Activated CD8-positive, alpha-beta T cell treated with anti-CD3 and anti-CD28 coated beads, Interleukin-2, amount 10 ng/mL, durations not matched to agents 7 days and 5 days (primary cell): Measurements from ENCODE around the gene CD8B2. TPM values are rescaled to one million over a fixed set of nuclear protein-coding genes. Genes with fewer than 3 reads are reported as not detected.
A peak's percentile ranks its signal among the peaks of the same experiment; 100 is the strongest.

Experiments
- ATAC-seq: fragments of 150-1000 bp; cut with Tn5 transposase; one replicate; pipeline ENCODE4 v1.10.0; 2021; ENCODE audit warnings: moderate library complexity
- CTCF ChIA-PET: fragments of 350-600 bp; sonication (Branson Sonifier 250); formaldehyde crosslinking; loops from one replicate; lab custom pipeline; 2021; ENCODE audit warnings: antibody characterized with exemption; lab: Charles Lee
- POLR2A ChIA-PET: fragments of 350-600 bp; sonication (Branson Sonifier 250); formaldehyde crosslinking; loops from one replicate; lab custom pipeline; 2021; ENCODE audit warnings: antibody characterized with exemption; lab: Charles Lee
- DNase-seq: peaks from one replicate; pipeline ENCODE4 v3.0.0-alpha.2; 2020
- H3K27ac Mint-ChIP-seq: one replicate; pipeline ENCODE4 v1.8.0; 2021; ENCODE audit warnings: mild to moderate bottlenecking, mixed read lengths
- H3K27me3 Mint-ChIP-seq: one replicate; pipeline ENCODE4 v1.8.0; 2021; ENCODE audit warnings: low read depth, mixed read lengths
- H3K36me3 Mint-ChIP-seq: one replicate; pipeline ENCODE4 v1.8.0; 2021; ENCODE audit warnings: low read depth, mixed read lengths
- H3K4me1 Mint-ChIP-seq: one replicate; pipeline ENCODE4 v1.8.0; 2021; ENCODE audit warnings: low read depth, mixed read lengths
- H3K4me3 Mint-ChIP-seq: one replicate; pipeline ENCODE4 v1.8.0; 2021; ENCODE audit warnings: mild to moderate bottlenecking, mixed read lengths
- H3K9me3 Mint-ChIP-seq: one replicate; pipeline ENCODE4 v1.8.0; 2022; ENCODE audit warnings: mixed read lengths; ENCODE audit not compliant: insufficient read depth
- total RNA-seq, 2 experiments: library from RNA; stranded (reverse); gene quantifications; one replicate each; pipeline ENCODE4 v1.2.3, GENCODE V29; 2021

Gene CD8B2
- total RNA-seq, 2 experiments from 2014 or later = 3.6 to 3.7 TPM

DNA sequence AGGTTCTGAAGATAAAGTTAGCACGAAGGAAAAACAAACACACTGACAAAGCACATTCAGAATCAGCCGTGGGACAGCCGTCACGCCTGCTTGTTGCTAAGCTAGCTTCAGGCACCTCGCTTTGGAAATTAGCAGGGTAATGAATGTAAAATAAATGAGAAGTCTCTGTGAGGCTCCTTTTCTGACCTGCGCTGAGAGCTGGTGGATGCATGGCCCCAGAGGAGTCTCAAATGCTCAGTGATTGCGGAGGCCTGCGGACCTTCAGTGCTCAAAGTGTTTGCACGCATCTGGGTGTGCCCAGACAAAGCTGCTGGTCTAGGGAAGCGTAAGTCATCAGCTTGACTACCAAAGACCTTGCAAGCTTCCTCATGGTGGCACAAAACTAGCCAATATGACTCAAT, 50.6 kb downstream of the CD8B2 start:
- DNase-seq = no peak

DNA sequence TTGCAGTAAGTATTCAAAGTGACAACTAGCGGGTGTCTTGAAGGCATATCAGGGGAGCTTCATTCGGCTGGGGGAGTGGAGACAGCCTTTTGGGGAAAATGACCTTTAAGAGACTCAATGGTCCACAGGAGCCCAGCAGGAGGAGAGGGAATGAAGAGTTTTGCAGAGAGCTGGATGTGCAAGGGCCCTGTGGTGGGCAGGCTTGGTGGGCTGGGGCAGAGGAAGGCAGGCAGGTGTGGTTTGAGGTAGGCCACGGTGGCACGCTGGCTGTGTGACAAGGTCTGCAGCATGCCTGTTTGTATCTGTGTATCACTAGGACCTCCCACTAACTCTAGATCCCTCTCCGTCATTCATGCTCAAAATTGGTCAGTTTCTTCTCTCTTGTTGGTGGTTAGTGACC, 53.7 kb downstream of the CD8B2 start:
- H3K27ac Mint-ChIP-seq = no peak overlapping the region
- ATAC-seq (no peak), DNase-seq (no peak)
- ChIA-PET POLR2A (no interaction called here), CTCF (no interaction called here)
- H3K36me3 Mint-ChIP-seq = no peaks in the 10 kb centered on the region
- H3K27me3 Mint-ChIP-seq = peaks cover 14% of the 10 kb centered on the region
- H3K4me3 Mint-ChIP-seq = no peak overlapping the region
- H3K4me1 Mint-ChIP-seq = peaks cover 8% of the 10 kb centered on the region
- H3K9me3 Mint-ChIP-seq = no peaks in the 10 kb centered on the region

More for the DNA sequence above, 50.6 kb downstream of the CD8B2 start:
- Mint-ChIP-seq H3K27me3 (peaks cover 4% of the 10 kb centered on the region), H3K9me3 (no peaks in the 10 kb centered on the region), H3K4me3 (no peak overlapping the region), H3K27ac (no peak overlapping the region), H3K36me3 (no peaks in the 10 kb centered on the region), H3K4me1 (peaks cover 7% of the 10 kb centered on the region)
- no peak for ATAC-seq
- ChIA-PET POLR2A (no interaction called here), CTCF (interaction anchor here (1.1 kb wide), 1 partner anchor 23 kb away, joined by 4 read pairs; no protein-coding TSS in a partner anchor)

DNA sequence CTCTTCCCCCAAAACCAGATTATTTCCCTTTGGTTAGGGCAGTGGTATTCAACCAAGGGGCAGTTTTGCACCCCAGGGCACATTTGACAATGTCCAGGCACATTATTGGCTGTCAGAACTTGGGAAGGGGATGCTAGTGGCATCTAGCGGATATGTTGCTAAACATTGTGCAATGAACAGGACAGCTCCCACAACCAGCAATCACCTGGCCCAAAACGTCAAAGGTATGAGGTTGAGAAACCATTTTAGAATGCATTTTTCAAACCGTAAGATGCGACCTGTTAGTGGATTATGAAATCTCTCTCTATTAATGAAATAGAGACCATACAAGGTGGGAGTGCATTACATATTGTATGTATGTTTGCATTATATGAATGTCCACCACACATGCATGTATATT, 54.2 kb downstream of the CD8B2 start:
- H3K27ac Mint-ChIP-seq = no peak overlapping the region
- H3K4me1 Mint-ChIP-seq = peaks cover 8% of the 10 kb centered on the region
- H3K9me3 Mint-ChIP-seq = no peaks in the 10 kb centered on the region
- no peak for DNase-seq
- ATAC-seq = no peak
- H3K36me3 Mint-ChIP-seq = no peaks in the 10 kb centered on the region
- H3K27me3 Mint-ChIP-seq = peaks cover 14% of the 10 kb centered on the region
- no peak overlapping the region for H3K4me3 Mint-ChIP-seq
- ChIA-PET POLR2A (no interaction called here), CTCF (no interaction called here)

DNA sequence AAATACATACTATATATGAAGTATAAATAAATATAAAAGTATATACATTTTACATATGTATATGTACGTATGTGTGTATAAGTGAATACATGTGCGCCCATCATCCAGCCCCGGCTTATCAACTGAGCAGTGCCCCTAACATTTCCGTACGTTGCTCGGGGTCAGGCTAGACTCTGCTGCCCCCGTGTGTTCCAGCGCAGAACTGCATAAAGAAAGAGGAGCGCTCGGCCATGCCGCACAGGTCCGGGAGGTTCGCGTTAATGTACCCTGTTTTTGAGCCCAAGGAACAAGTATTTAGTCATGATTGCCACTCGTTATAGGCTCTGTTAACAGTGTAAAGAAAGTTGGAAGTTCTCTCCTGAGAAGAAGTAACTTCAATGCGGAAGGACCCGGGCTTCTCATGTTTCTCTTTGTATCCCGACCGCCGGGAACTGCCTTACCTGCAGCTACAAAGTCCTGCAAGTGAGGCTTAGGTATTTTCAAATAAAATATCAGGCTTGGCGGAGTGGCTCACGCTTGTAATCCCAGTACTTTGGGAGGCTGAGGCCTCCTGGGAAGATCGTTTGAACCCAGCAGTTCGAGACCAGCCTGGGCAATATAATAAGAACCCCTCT, 55.7 kb downstream of the CD8B2 start:
- Mint-ChIP-seq H3K4me1 (peaks cover 8% of the 10 kb centered on the region), H3K27ac (no peak overlapping the region), H3K27me3 (peaks cover 20% of the 10 kb centered on the region), H3K36me3 (no peaks in the 10 kb centered on the region), H3K9me3 (no peaks in the 10 kb centered on the region), H3K4me3 (peak overlapping the region; percentile 63)
- ATAC-seq = peak; percentile 96
- peak; percentile 82 for DNase-seq
- CTCF ChIA-PET = interaction anchor here (0.6 to 1.9 kb wide), 9 partner anchors 9 to 437 kb away, joined by 3 to 8 read pairs (median 4); no protein-coding TSS in a partner anchor
- POLR2A ChIA-PET = no interaction called here

DNA sequence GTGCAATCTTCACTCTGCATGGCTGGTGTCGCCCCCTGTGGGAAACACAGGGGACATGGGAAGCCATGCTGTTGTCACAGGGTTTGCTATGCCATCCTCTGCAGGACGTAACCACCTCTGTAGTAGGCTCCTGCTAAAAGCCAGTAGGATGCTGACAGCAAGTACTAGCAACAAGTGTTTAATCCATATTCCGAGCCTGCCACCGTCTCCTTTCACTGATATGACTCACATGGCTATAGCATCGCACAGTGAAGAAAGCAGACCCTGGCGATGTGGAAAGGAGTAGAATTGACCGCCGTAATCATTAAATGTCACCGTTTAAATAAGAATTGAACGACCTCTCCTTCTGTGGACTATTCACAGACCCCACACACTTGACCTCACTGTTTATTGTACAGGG, 57.8 kb downstream of the CD8B2 start:
- no peaks in the 10 kb centered on the region for H3K36me3 Mint-ChIP-seq
- H3K9me3 Mint-ChIP-seq = no peaks in the 10 kb centered on the region
- peaks cover 22% of the 10 kb centered on the region for H3K27me3 Mint-ChIP-seq
- POLR2A ChIA-PET = no interaction called here
- H3K4me3 Mint-ChIP-seq = no peak overlapping the region
- DNase-seq (no peak), ATAC-seq (no peak)
- no peak overlapping the region for H3K27ac Mint-ChIP-seq
- CTCF ChIA-PET = interaction anchor here (1.4 kb wide), 1 partner anchor 17 kb away, joined by 4 read pairs; no protein-coding TSS in a partner anchor
- peaks cover 8% of the 10 kb centered on the region for H3K4me1 Mint-ChIP-seq

DNA sequence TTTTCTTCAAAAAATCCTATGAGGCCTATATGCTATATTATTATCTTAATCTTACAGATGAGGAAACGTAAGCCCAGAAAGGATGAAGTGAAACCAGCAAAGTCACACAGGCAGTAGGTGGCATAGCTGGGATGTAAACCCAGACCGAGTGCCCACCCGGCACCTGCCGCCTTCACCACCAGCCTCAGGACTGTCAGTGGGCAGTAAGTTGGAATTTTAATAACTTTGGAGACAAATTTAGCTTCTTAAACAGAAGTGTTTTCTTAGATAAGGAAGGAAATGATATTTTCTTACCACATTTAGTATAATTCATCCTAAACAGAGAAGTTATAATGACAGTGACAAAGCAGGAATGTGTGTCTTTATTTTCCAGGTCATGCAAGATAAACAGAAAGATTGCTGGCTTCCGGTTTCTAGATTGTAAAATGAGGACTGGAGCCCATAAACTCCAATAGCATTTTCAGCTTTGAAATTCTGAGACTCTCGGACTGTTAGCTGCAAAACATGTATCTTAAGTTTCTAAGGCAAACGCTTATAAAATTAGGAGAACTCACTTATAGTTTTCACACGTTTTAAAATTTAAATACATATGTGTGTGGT, 59.3 kb downstream of the CD8B2 start:
- ChIA-PET CTCF (interaction anchor here (1.2 to 1.6 kb wide), 4 partner anchors 18 to 36 kb away, joined by 3 to 5 read pairs (median 4); no protein-coding TSS in a partner anchor), POLR2A (no interaction called here)
- no peak overlapping the region for H3K4me3 Mint-ChIP-seq
- DNase-seq = no peak
- H3K27ac Mint-ChIP-seq = no peak overlapping the region
- H3K9me3 Mint-ChIP-seq = no peaks in the 10 kb centered on the region
- H3K4me1 Mint-ChIP-seq = peaks cover 1% of the 10 kb centered on the region
- no peaks in the 10 kb centered on the region for H3K36me3 Mint-ChIP-seq
- peaks cover 22% of the 10 kb centered on the region for H3K27me3 Mint-ChIP-seq
- no peak for ATAC-seq

DNA sequence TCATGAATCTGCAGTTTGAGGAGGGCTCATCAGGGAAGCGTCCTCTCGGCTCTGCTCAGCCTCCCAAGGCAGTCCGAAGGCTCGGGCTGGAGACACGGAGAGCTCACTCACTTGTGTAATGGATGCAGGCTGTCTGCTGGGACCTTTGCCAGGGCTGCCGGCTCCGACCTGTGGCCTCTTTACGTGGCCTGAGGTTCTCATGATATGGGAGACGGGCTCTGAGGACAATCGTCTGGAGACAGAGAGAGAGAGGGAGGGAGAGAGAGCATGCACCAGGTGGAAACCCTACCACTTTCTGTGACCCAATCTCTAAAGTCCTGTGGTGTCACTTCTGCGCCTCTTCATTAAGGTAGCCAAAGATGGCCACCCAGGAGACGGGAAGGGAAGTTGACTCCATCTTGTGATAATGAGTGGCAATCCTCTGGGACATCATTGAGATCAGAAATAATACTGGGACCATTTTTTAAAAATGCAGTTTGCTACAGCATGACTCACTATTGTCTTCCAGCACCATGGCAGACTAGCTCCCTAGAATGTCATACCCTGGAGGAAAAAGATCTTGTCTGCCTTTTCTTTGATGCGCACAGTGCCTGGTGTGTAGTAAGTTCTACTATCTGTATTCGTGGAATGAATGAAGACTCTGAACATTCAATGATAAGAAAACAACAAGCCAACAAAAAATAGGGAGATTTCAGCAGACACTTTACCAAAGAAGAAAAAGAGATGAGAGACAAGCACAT, 60.2 kb downstream of the CD8B2 start:
- H3K27me3 Mint-ChIP-seq = peaks cover 20% of the 10 kb centered on the region

DNA sequence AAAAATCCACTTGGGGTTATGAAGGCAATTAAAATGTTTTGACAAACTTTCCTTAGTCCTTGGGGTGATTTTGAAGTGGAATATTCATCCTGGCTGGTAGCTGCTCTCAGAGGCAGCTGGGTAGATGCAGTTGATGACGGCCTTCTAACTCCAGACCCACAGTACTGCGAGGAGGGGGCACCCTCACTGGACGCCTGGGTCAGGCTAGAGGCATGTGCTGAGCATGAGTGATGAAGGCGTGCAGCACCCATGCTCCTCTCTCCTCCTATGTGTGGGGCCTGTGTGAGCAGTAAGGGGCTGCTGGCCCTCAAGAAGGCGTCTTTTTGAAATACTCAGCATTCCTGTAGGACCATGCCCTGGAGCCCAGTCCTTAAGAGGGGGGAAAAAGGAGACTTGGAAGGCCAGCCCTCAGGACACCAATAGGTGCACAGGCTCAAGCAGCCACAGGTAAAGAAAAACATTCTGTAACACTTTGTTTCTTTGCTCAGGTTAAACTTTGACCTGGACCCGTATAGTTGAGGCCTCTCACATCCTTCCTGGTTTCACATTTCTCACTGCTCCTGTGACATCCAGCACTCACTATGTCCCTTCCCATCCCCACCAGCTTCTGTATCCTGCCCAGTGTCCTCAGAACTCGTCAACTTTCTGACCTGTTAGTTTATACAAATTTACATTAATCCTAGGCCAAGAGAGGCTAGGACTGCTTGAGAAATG, 64.4 kb downstream of the CD8B2 start:
- Mint-ChIP-seq H3K4me1 (no peaks in the 10 kb centered on the region), H3K36me3 (no peaks in the 10 kb centered on the region), H3K27me3 (peaks cover 14% of the 10 kb centered on the region), H3K27ac (no peak overlapping the region), H3K9me3 (no peaks in the 10 kb centered on the region), H3K4me3 (no peak overlapping the region)
- ChIA-PET CTCF (no interaction called here), POLR2A (no interaction called here)
- ATAC-seq = no peak
- no peak for DNase-seq

More for the DNA sequence above, 60.2 kb downstream of the CD8B2 start:
- H3K27ac Mint-ChIP-seq = no peak overlapping the region
- DNase-seq (no peak), ATAC-seq (no peak)
- no peak overlapping the region for H3K4me3 Mint-ChIP-seq
- peaks cover 1% of the 10 kb centered on the region for H3K4me1 Mint-ChIP-seq
- H3K9me3 Mint-ChIP-seq = no peaks in the 10 kb centered on the region
- ChIA-PET CTCF (interaction anchor here (1.6 kb wide), 2 partner anchors 18 to 35 kb away, joined by 4 to 5 read pairs; no protein-coding TSS in a partner anchor), POLR2A (no interaction called here)
- no peaks in the 10 kb centered on the region for H3K36me3 Mint-ChIP-seq

DNA sequence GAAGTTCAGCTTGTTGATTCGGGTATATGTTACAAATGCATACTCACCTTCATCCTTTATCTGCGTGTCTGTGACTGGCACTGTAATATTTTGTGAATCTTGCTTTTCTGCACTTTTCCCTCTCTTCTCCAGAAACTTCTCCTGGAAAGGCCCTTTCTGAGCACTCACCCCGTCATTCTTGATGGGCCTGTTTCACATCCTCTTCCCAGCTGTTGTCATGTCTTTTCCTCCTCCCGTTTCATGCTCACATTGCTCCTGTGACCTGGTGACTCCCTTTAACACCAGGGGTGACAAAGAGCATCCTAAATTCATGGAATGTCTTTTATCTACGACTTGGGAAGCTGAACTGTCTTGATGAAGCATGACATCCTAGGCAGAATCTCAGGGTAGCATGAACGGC, 65.8 kb downstream of the CD8B2 start:
- H3K4me3 Mint-ChIP-seq = no peak overlapping the region
- POLR2A ChIA-PET = no interaction called here
- H3K36me3 Mint-ChIP-seq = no peaks in the 10 kb centered on the region
- no peaks in the 10 kb centered on the region for H3K9me3 Mint-ChIP-seq
- H3K27ac Mint-ChIP-seq = no peak overlapping the region
- DNase-seq (no peak), ATAC-seq (no peak)
- H3K27me3 Mint-ChIP-seq = peaks cover 6% of the 10 kb centered on the region
- CTCF ChIA-PET = interaction anchor here (0.7 to 1.7 kb wide), 2 partner anchors 9 to 29 kb away, joined by 4 to 5 read pairs; no protein-coding TSS in a partner anchor
- no peaks in the 10 kb centered on the region for H3K4me1 Mint-ChIP-seq

DNA sequence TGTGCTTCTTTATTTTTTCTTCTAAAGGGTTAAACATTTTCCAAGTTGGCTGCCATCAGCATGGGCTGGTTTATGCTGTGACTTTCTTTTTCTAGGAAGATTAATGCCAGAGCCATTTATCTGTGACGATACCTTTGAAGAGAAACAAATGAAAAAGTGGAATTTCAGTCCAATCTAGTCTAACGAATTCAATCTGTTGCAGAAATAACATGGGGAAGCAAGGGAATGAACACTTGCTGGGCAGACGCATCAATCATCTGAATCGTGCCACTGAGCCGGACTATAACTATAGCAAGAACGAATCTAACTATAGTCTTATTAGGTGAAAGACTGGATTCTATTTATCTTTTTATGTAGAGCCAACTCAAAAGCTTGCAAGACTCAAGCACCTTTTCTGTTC, 66.2 kb downstream of the CD8B2 start:
- Mint-ChIP-seq H3K27me3 (peaks cover 5% of the 10 kb centered on the region), H3K4me3 (no peak overlapping the region), H3K27ac (no peak overlapping the region), H3K4me1 (no peaks in the 10 kb centered on the region), H3K9me3 (no peaks in the 10 kb centered on the region), H3K36me3 (no peaks in the 10 kb centered on the region)
- ATAC-seq (no peak), DNase-seq (no peak)
- ChIA-PET CTCF (interaction anchor here (1.7 kb wide), 1 partner anchor 10 kb away, joined by 5 read pairs; no protein-coding TSS in a partner anchor), POLR2A (no interaction called here)

DNA sequence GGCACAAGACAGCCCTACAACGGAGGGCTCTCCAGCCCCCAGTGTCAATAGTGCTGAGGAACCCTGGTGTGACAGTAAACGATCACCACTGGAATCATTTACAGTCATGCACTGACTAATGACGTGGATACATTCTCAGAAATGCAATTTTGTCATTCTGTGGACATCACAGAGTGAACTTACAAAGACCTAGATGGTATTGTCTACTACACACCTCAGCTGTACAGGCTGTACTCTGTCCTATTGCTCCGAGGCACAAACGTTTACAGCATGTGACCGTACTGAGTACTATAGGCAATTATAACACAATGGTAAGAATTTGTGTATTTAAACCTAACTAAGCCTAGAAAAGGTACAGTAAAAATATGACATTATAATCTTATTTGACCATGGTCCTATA, 67.2 kb downstream of the CD8B2 start:
- ChIA-PET POLR2A (no interaction called here), CTCF (no interaction called here)
- ATAC-seq = no peak
- peaks cover 5% of the 10 kb centered on the region for H3K27me3 Mint-ChIP-seq
- H3K4me3 Mint-ChIP-seq = no peak overlapping the region
- H3K9me3 Mint-ChIP-seq = no peaks in the 10 kb centered on the region
- no peak overlapping the region for H3K27ac Mint-ChIP-seq
- no peaks in the 10 kb centered on the region for H3K4me1 Mint-ChIP-seq
- H3K36me3 Mint-ChIP-seq = no peaks in the 10 kb centered on the region
- no peak for DNase-seq
